Measurements from ENCODE around the gene ARRDC4.

ARRDC4 gene

DNA sequence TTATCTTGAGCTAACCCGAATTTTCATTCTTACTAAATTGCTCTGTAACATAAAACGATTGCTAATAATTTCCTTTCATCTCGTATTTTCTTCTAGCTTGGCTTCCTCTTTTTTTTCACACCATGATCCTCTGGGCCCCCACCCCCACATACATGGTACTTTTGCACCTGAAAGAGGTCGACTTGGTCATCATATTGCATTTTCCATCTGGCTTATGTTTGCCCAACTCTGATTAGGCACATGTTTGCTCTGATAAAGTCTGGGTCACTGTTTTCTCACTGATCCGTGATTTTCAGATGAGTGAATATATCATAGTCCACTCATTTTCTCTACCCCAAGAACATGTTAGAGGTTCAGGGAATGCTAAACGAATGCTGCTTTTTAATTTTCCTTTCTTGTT, 49.5 kb downstream of the ARRDC4 start:
- Histone ChIP-seq H3K27ac (ENCODE audit: low read length) (no peak overlapping the region), H3K9me3 (ENCODE audit: control insufficient read depth, insufficient read depth, low read length) (no peaks in the 10 kb centered on the region), H3K36me3 (ENCODE audit: control insufficient read depth, insufficient read depth, low read length) (no peaks in the 10 kb centered on the region), H3K4me1 (ENCODE audit: control insufficient read depth, insufficient read depth, low read length) (no peaks in the 10 kb centered on the region), H3K27me3 (ENCODE audit: control insufficient read depth, insufficient read depth, low read length) (no peaks in the 10 kb centered on the region), H3K4me3 (ENCODE audit: low read length) (no peak overlapping the region)
- 100% methylated on average over 2 of the region's 6 CpGs for WGBS (ENCODE audit: insufficient coverage, insufficient read length)
- DNase-seq (ENCODE audit: low read depth, low spot score), result no peak

DNA sequence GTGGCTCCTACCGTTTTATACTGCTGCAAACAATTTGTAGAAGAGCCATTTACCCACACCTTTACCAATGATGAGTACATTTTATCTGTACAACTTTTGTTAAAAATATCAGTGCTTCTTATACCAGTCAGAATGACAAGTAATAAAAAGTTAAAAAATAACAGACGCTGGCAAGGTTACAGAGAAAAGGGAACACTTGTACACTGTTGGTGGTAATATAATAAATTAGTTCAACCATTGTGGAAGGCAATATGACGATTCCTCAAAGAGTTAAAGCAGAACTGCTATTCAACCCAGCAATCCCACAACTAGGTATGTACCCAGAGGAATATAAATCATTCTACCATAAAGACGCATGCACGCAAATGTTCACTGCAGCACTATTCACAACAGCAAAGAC, 51.9 kb downstream of the ARRDC4 start:
- Histone ChIP-seq H3K9me3 (ENCODE audit: control insufficient read depth, insufficient read depth, low read length) (no peaks in the 10 kb centered on the region), H3K4me1 (ENCODE audit: control insufficient read depth, insufficient read depth, low read length) (no peaks in the 10 kb centered on the region), H3K27me3 (ENCODE audit: control insufficient read depth, insufficient read depth, low read length) (no peaks in the 10 kb centered on the region), H3K4me3 (ENCODE audit: low read length) (no peak overlapping the region), H3K27ac (ENCODE audit: low read length) (no peak overlapping the region), H3K36me3 (ENCODE audit: control insufficient read depth, insufficient read depth, low read length) (no peaks in the 10 kb centered on the region)
- DNase-seq (ENCODE audit: low read depth, low spot score), result no peak
- no CpG with 5 or more reads among the region's 5 CpGs for WGBS (ENCODE audit: insufficient coverage, insufficient read length)

DNA sequence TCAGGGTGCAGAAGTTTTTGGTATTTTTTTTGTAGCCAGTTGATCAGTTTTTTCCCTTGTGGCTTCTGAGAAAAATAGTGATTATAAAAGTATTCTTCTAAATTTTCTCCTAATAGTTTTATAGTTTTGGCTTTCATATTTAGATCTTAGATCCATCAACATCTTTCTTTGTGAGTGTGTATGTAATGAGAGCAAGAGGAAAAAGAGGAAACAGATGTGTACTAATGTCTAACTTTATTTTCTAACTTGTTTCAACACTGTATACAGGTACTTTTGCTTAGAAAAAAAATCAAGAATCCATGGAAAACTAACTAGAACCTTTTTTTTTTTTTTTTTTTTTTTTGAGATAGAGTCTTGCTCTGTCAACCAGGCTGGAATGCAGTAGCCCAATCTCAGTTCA, 53.1 kb downstream of the ARRDC4 start:
- Histone ChIP-seq H3K27me3 (ENCODE audit: control insufficient read depth, insufficient read depth, low read length) (no peaks in the 10 kb centered on the region), H3K4me1 (ENCODE audit: control insufficient read depth, insufficient read depth, low read length) (no peaks in the 10 kb centered on the region), H3K9me3 (ENCODE audit: control insufficient read depth, insufficient read depth, low read length) (no peaks in the 10 kb centered on the region), H3K4me3 (ENCODE audit: low read length) (no peak overlapping the region), H3K36me3 (ENCODE audit: control insufficient read depth, insufficient read depth, low read length) (no peaks in the 10 kb centered on the region), H3K27ac (ENCODE audit: low read length) (no peak overlapping the region)
- DNase-seq (ENCODE audit: low read depth, low spot score), result no peak

DNA sequence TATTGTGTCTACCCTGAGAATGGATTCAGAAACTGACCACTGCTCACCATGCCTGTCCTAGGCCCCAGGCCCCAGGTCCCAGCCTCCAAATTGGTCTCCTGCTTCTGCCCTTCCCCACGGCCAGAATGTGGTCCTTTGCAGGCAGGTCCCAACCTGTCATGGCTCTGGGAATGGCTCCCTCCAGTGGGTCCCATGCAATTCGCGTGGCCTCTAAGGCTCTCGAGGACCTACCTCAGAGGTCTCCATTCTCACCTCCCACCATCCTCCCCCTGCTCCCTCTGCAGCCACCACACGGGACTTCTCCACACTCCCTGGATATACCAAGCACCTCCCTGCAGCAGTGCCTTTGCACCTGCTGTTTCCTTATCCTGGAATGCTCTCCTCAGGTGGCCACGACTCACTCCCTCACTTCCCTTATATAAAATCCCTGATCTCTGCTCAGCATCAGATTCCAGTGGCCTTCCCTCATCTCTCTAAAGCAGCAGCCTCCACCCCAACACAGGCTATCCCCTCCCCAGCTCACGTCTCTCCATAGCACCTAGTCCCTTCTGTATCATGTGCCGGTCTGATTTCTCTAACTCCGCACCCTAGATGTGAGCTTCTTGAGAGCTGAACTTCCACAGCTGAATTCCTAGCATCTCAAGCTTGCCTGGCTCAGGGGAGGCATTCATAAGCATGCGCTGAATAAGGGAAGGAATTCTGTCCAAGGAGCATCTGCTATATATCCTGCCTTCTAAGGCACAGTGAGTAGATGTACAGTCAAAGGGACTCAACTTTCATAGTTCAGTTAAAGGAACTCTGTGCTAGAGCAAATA, 56.9 kb downstream of the ARRDC4 start:
- no peaks in the 10 kb centered on the region for H3K9me3 ChIP-seq (ENCODE audit: control insufficient read depth, insufficient read depth, low read length)
- no CpG with 5 or more reads among the region's 10 CpGs for WGBS (ENCODE audit: insufficient coverage, insufficient read length)
- no peaks in the 10 kb centered on the region for H3K4me1 ChIP-seq (ENCODE audit: control insufficient read depth, insufficient read depth, low read length)
- H3K27me3 ChIP-seq (ENCODE audit: control insufficient read depth, insufficient read depth, low read length), result no peaks in the 10 kb centered on the region
- H3K27ac ChIP-seq (ENCODE audit: low read length), result no peak overlapping the region
- no peak for DNase-seq (ENCODE audit: low read depth, low spot score)
- H3K4me3 ChIP-seq (ENCODE audit: low read length), result no peak overlapping the region
- no peaks in the 10 kb centered on the region for H3K36me3 ChIP-seq (ENCODE audit: control insufficient read depth, insufficient read depth, low read length)

DNA sequence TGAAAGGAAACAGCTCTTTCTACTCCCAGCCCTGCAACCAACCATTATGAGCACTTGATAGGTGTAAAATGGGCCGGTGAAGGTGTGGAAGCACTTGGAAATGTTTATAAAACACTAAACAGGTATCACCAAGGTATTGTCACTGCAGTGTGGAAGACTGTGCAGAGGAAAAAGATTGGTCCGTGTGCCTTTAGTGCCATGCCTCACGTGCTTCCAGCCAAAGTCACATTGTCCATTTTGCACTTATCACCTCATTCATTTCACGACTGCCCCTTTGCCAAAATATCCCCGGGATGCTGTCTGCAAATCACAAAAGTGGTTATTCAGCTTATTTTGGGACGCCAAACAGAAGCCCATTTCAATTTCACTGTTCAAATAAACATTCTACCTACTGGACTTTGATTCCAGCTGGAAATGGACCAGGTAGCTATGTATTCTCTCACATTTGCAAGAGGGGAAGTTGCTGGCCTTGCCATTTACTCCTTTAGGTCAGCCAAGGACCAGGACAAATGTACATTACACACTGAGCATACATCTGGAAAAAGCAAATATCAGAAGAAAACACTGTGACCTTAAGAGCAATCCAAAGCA, 58.4 kb downstream of the ARRDC4 start:
- DNase-seq (ENCODE audit: low read depth, low spot score), result no peak

More for the DNA sequence above, 58.4 kb downstream of the ARRDC4 start:
- WGBS (ENCODE audit: insufficient coverage, insufficient read length), result no CpG with 5 or more reads among the region's 6 CpGs
- Histone ChIP-seq H3K27ac (ENCODE audit: low read length) (no peak overlapping the region), H3K27me3 (ENCODE audit: control insufficient read depth, insufficient read depth, low read length) (no peaks in the 10 kb centered on the region), H3K36me3 (ENCODE audit: control insufficient read depth, insufficient read depth, low read length) (no peaks in the 10 kb centered on the region), H3K4me1 (ENCODE audit: control insufficient read depth, insufficient read depth, low read length) (no peaks in the 10 kb centered on the region), H3K4me3 (ENCODE audit: low read length) (no peak overlapping the region), H3K9me3 (ENCODE audit: control insufficient read depth, insufficient read depth, low read length) (no peaks in the 10 kb centered on the region)

All from iPS DF 6.9 (cell line).